ENCODE data around the gene CSRP3.

DNA sequence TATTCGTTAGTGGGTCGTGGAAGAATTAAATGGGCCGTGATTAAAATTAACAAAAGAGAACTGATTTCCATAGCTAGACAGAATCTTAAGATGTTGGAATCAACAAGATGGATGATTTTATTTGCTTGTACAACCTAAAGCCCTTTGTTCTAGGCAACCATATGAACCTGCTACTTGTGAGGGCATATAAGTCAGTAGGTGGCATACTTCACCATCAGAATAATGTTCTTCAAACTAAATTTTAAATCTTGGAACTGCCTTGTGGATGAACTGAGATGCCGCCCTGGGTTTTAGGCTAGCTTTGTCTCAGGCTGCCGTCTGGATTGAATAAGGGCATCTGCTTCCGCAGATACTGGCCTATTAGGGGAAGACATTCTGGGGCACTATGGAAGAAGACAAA is 40.9 kb downstream of the CSRP3 start:
- TF ChIP-seq, protein P1, sequence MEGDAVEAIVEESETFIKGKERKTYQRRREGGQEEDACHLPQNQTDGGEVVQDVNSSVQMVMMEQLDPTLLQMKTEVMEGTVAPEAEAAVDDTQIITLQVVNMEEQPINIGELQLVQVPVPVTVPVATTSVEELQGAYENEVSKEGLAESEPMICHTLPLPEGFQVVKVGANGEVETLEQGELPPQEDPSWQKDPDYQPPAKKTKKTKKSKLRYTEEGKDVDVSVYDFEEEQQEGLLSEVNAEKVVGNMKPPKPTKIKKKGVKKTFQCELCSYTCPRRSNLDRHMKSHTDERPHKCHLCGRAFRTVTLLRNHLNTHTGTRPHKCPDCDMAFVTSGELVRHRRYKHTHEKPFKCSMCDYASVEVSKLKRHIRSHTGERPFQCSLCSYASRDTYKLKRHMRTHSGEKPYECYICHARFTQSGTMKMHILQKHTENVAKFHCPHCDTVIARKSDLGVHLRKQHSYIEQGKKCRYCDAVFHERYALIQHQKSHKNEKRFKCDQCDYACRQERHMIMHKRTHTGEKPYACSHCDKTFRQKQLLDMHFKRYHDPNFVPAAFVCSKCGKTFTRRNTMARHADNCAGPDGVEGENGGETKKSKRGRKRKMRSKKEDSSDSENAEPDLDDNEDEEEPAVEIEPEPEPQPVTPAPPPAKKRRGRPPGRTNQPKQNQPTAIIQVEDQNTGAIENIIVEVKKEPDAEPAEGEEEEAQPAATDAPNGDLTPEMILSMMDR (IDR thresholded peaks at IDR 0.05; ENCODE audit: low read depth, low read length), result no peak
- TF ChIP-seq POLR2A (IDR thresholded peaks at IDR 0.05; ENCODE audit: extremely low read depth, insufficient read length) (no peak), MAX (IDR thresholded peaks at IDR 0.05; ENCODE audit: low read depth, low read length) (no peak), MYC (IDR thresholded peaks at IDR 0.05; ENCODE audit: low read depth, low read length) (no peak)
